Neural progenitor cell (in vitro differentiated cells): Measurements from ENCODE around the gene PLEKHG2. TPM values are rescaled to one million over a fixed set of nuclear protein-coding genes. Genes with fewer than 3 reads are reported as not detected.

Experiments
- DNase-seq: peaks from one replicate; pipeline ENCODE4 v3.0.0-alpha.2; 2016; ENCODE audit warnings: low spot score
- H2AFZ ChIP-seq: fragments of 200-600 bp; sonication (generic); replicated peaks from 2 replicates; pipeline ENCODE4 v1.6.1; 2016; ENCODE audit warnings: antibody characterized with exemption
- H3F3A ChIP-seq: fragments of 200-600 bp; sonication (generic); 2 replicates; pipeline ENCODE4 v1.6.1; 2016; ENCODE audit warnings: antibody characterized with exemption, low read depth
- H3K27ac ChIP-seq: fragments of 200-600 bp; sonication (generic); 2 replicates; pipeline ENCODE4 v1.5.1; 2016; ENCODE audit warnings: mild to moderate bottlenecking
- H3K27me3 ChIP-seq: fragments of 200-600 bp; sonication (generic); 2 replicates; pipeline ENCODE4 v1.6.1; 2016; ENCODE audit warnings: mild to moderate bottlenecking, moderate library complexity
- H3K36me3 ChIP-seq: fragments of 200-600 bp; sonication (generic); 2 replicates; pipeline ENCODE4 v1.5.1; 2016
- H3K4me1 ChIP-seq: fragments of 200-600 bp; sonication (generic); 2 replicates; pipeline ENCODE4 v1.6.1; 2016; ENCODE audit warnings: mixed run types
- H3K4me2 ChIP-seq: fragments of 200-600 bp; sonication (generic); 2 replicates; pipeline ENCODE4 v1.6.1; 2016
- H3K4me3 ChIP-seq: fragments of 200-600 bp; sonication (generic); 2 replicates; pipeline ENCODE4 v1.5.1; 2016
- H3K79me2 ChIP-seq: fragments of 200-600 bp; sonication (generic); 2 replicates; pipeline ENCODE4 v1.6.1; 2016; ENCODE audit warnings: low read depth
- H3K9ac ChIP-seq: fragments of 200-600 bp; sonication (generic); 2 replicates; pipeline ENCODE4 v1.6.1; 2016
- H3K9me3 ChIP-seq: fragments of 200-600 bp; sonication (generic); 2 replicates; pipeline ENCODE4 v1.5.1; 2016; ENCODE audit warnings: low read depth
- H4K20me1 ChIP-seq: fragments of 200-600 bp; sonication (generic); 2 replicates; pipeline ENCODE4 v1.6.1; 2016; ENCODE audit warnings: low read depth
- H3K27ac Mint-ChIP-seq: 3 replicates; pipeline ENCODE4 v1.8.0; 2021; ENCODE audit warnings: mixed read lengths
- H3K27me3 Mint-ChIP-seq: 2 replicates; pipeline ENCODE4 v1.8.0; 2022; ENCODE audit warnings: low read depth, mild to moderate bottlenecking, inconsistent platforms, moderate library complexity, mixed read lengths; ENCODE audit not compliant: insufficient read depth
- H3K36me3 Mint-ChIP-seq: 3 replicates; pipeline ENCODE4 v1.8.0; 2021; ENCODE audit warnings: mixed read lengths
- H3K4me1 Mint-ChIP-seq: 3 replicates; pipeline ENCODE4 v1.8.0; 2021; ENCODE audit warnings: mixed read lengths
- H3K4me3 Mint-ChIP-seq: 3 replicates; pipeline ENCODE4 v1.8.0; 2021; ENCODE audit warnings: mild to moderate bottlenecking, moderate library complexity, mixed read lengths
- H3K9me3 Mint-ChIP-seq: 3 replicates; pipeline ENCODE4 v1.8.0; 2020; ENCODE audit warnings: mixed read lengths
- CTCF ChIP-seq: fragments of 200-600 bp; sonication (generic); IDR thresholded peaks from 2 replicates; pipeline ENCODE4 v1.5.1; 2017; ENCODE audit warnings: antibody characterized with exemption, mild to moderate bottlenecking
- EZH2 ChIP-seq: fragments of 200-600 bp; sonication (generic); IDR thresholded peaks from 2 replicates; pipeline ENCODE4 v1.6.1; 2017; ENCODE audit warnings: antibody characterized with exemption, mild to moderate bottlenecking, moderate library complexity
- EZH2phosphoT487 ChIP-seq: fragments of 200-600 bp; sonication (generic); IDR thresholded peaks from 2 replicates; pipeline ENCODE4 v1.6.1; 2017; ENCODE audit warnings: antibody characterized with exemption
- total RNA-seq: library from RNA; depleted of rRNA; stranded (reverse); fragments of >200 nt; gene quantifications from 2 replicates; pipeline ENCODE4 v1.2.3, GENCODE V29; 2015; ENCODE audit warnings: low replicate concordance

Gene PLEKHG2
- total RNA-seq, 1 donor from 2014 or later, result 10.7 TPM

DNA sequence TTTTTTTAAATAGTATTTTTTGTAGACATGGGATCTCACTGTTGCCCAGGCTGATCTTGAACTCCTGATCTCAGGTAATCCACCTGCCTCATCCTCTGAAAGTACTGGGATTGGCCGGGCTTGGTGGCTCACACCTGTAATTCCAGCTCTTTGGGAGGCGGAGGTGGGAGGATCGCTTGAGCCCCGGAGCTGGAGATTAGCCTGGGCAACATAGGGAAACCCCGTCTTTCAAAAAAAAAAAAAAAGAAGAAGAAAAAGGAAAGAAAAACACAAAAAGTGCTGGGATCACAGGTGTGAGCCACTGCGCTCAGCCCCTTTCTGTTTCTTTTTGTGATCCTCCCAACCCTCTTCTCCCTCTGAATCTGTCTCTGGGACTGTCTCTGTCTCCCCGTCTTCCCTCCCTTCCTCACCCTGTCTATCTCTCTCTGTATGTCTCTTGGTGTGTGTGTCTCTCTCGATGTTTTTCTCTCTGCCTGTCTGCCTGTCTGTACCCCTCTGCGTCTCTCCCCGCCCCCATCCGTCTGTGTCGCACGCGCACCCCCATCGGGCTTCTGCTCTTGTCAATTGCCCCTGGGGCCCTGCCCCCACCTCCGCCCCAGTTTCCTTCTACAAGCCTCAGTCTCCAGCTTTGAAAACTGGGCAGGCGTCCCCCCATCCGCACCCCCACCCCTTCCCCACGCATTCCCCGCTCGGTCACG, 6.4 kb upstream of the PLEKHG2 start:
- Mint-ChIP-seq H3K4me1 (peaks cover 47% of the 10 kb centered on the region), H3K27ac (peak overlapping the region; percentile 75), H3K9me3 (no peaks in the 10 kb centered on the region), H3K4me3 (peak overlapping the region; percentile 85), H3K36me3 (no peaks in the 10 kb centered on the region), H3K27me3 (peaks cover 20% of the 10 kb centered on the region)
- peak overlapping the region; percentile 82 for H3K4me2 ChIP-seq
- H3K4me3 ChIP-seq, result peak overlapping the region; percentile 65
- H3K36me3 ChIP-seq, result no peaks in the 10 kb centered on the region
- H3K4me1 ChIP-seq, result peaks cover 25% of the 10 kb centered on the region
- H3K9me3 ChIP-seq, result no peaks in the 10 kb centered on the region
- peaks cover 8% of the 10 kb centered on the region for H4K20me1 ChIP-seq
- H3K9ac ChIP-seq, result no peak overlapping the region
- peaks cover 31% of the 10 kb centered on the region for H3K27me3 ChIP-seq
- DNase-seq, result no peak
- no peaks in the 10 kb centered on the region for H3K79me2 ChIP-seq
- H2AFZ ChIP-seq, result no peak overlapping the region
- TF ChIP-seq EZH2, result no peak
- no peak overlapping the region for H3K27ac ChIP-seq
- H3F3A ChIP-seq, result peaks cover 73% of the 10 kb centered on the region

- no peak within 1 kb of the TSS for H3K9ac ChIP-seq
- H3K4me1 Mint-ChIP-seq, result peaks cover 46% of the 10 kb centered on the region
- H3K36me3 Mint-ChIP-seq, result no peaks in the 10 kb centered on the region
- no peak within 1 kb of the TSS for H2AFZ ChIP-seq
- H3K27ac Mint-ChIP-seq, result peak within 1 kb of the TSS; percentile 75
- H3K4me3 Mint-ChIP-seq, result peak within 1 kb of the TSS; percentile 93
- peaks cover 68% of the 10 kb centered on the region for H3F3A ChIP-seq
- no peaks in the 10 kb centered on the region for H3K9me3 ChIP-seq
- H3K27me3 Mint-ChIP-seq, result peaks cover 25% of the 10 kb centered on the region
- H3K9me3 Mint-ChIP-seq, result no peaks in the 10 kb centered on the region
- no peaks in the 10 kb centered on the region for H3K79me2 ChIP-seq
- peak within 1 kb of the TSS; percentile 65 for H3K4me3 ChIP-seq
- peak within 1 kb of the TSS; percentile 82 for H3K4me2 ChIP-seq
- H3K27me3 ChIP-seq, result peaks cover 31% of the 10 kb centered on the region
- peak; percentile 54 for TF ChIP-seq EZH2
- no peak for TF ChIP-seq CTCF
- H3K4me1 ChIP-seq, result peaks cover 26% of the 10 kb centered on the region
- no peak within 1 kb of the TSS for H3K27ac ChIP-seq
- H4K20me1 ChIP-seq, result peaks cover 8% of the 10 kb centered on the region
- no peaks in the 10 kb centered on the region for H3K36me3 ChIP-seq
- DNase-seq, result peak; percentile 89
Observed at GRCh38 chr19:39406656-39407409, 5.6 kb upstream of the PLEKHG2 start, which contains the start of gene ZFP36. ZFP36 (plus strand) TSS chr19:39406847; CDS start chr19:39406905, 58 bp downstream.

DNA sequence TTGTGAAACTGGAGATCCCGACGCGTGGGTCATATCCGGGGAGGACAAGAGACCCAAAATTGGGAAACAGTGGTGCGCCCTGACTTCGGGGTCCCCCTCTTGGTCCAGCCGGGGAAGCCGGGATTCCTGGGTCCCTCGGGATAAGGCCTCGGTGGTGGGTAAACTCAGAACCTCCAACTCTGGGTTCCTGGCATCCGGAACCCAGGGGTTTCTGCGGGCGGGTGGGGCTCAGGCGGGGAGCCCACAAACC, 5.1 kb upstream of the PLEKHG2 start:
- H3K27me3 Mint-ChIP-seq, result peaks cover 30% of the 10 kb centered on the region
- Histone ChIP-seq H3F3A (peaks cover 63% of the 10 kb centered on the region), H3K27ac (no peak overlapping the region), H3K4me1 (peaks cover 22% of the 10 kb centered on the region), H3K9me3 (no peaks in the 10 kb centered on the region), H2AFZ (no peak overlapping the region), H3K36me3 (no peaks in the 10 kb centered on the region), H3K79me2 (no peaks in the 10 kb centered on the region), H3K4me2 (peak overlapping the region; percentile 82), H3K27me3 (peaks cover 31% of the 10 kb centered on the region), H3K4me3 (peak overlapping the region; percentile 65), H4K20me1 (peaks cover 8% of the 10 kb centered on the region), H3K9ac (no peak overlapping the region)
- peaks cover 45% of the 10 kb centered on the region for H3K4me1 Mint-ChIP-seq
- peaks cover 4% of the 10 kb centered on the region for H3K9me3 Mint-ChIP-seq
- TF ChIP-seq EZH2phosphoT487 (no peak), EZH2 (no peak), CTCF (no peak)
- DNase-seq, result no peak
- no peak overlapping the region for H3K27ac Mint-ChIP-seq
- peaks cover 3% of the 10 kb centered on the region for H3K36me3 Mint-ChIP-seq
- peak overlapping the region; percentile 93 for H3K4me3 Mint-ChIP-seq
